Lung (tissue), 12 donors: ENCODE results near the gene NPC1. TPM values are rescaled to one million over a fixed set of nuclear protein-coding genes. Genes with fewer than 3 reads are reported as not detected.

Source experiments
- ATAC-seq: fragments of 200-7000 bp; cut with Tn5 transposase; one replicate; pipeline ENCODE4 v1.9.1; 2020; ENCODE audit warnings: moderate number of reproducible peaks; ENCODE audit not compliant: insufficient read depth, low FRiP score
- DNase-seq, 3 donors: peaks; one replicate each; pipeline ENCODE4 v3.0.0-alpha.2; 2013 to 2017
- H3K27ac ChIP-seq, 2 donors: one replicate each; pipeline ENCODE4 v1.5.1; 2013; ENCODE audit warnings: mild to moderate bottlenecking in 2 of 2, moderate library complexity in 2 of 2, control low read depth in 1 of 2, inconsistent platforms in 1 of 2, low read depth in 1 of 2, low read length in 1 of 2
- H3K27me3 ChIP-seq, 3 donors: one replicate each; pipeline ENCODE4 v1.5.1; 2013; ENCODE audit warnings: low read length in 2 of 3; ENCODE audit not compliant: control insufficient read depth in 3 of 3, insufficient read depth in 3 of 3
- H3K36me3 ChIP-seq, 4 donors: one replicate each; pipeline ENCODE4 v1.5.1; 2013; ENCODE audit warnings: low read length in 4 of 4, mild to moderate bottlenecking in 1 of 4, moderate library complexity in 1 of 4; ENCODE audit not compliant: control insufficient read depth in 4 of 4, insufficient read depth in 4 of 4
- H3K4me1 ChIP-seq, 5 donors: one replicate each; pipeline ENCODE4 v1.5.1; 2013; ENCODE audit warnings: low read length in 5 of 5, mild to moderate bottlenecking in 2 of 5, moderate library complexity in 1 of 5; ENCODE audit not compliant: control insufficient read depth in 5 of 5, insufficient read depth in 5 of 5
- H3K4me3 ChIP-seq: one replicate; pipeline ENCODE4 v1.5.1; 2013; ENCODE audit warnings: mild to moderate bottlenecking, control low read depth, moderate library complexity
- H3K9ac ChIP-seq, 2 donors: one replicate each; pipeline ENCODE4 v1.5.1; 2013; ENCODE audit warnings: low read length in 2 of 2, control low read depth in 1 of 2; ENCODE audit not compliant: insufficient read depth in 1 of 2
- H3K9me3 ChIP-seq, 4 donors: one replicate each; pipeline ENCODE4 v1.5.1; 2013; ENCODE audit warnings: low read length in 3 of 4, mild to moderate bottlenecking in 1 of 4, moderate library complexity in 1 of 4; ENCODE audit not compliant: control insufficient read depth in 4 of 4, insufficient read depth in 3 of 4
- WGBS, 2 donors: extraction: QIAGEN DNeasy Blood & Tissue Kit; methylation state at CpG; one replicate each; pipeline ENCODE4 v1.1.7; 2013; 5-methylcytosine and 5-hydroxymethylcytosine counted together
- polyA plus RNA-seq, 2 donors: library from polyadenylated mRNA; stranded (reverse); fragments of 200-250 nt; gene quantifications; one replicate each; pipeline ENCODE4 v1.2.1, GENCODE V29; 2013
- total RNA-seq, 2 donors: library from RNA; depleted of rRNA in 1 of 2; stranded (reverse); fragments of >200 nt in 1 of 2; gene quantifications; one replicate each; pipeline ENCODE4 v1.2.1, GENCODE V29; 2014 to 2021
- TF ChIP-seq, protein P1 (sequence below): IDR thresholded peaks from 2 replicates; pipeline ENCODE4 v1.5.1; 2012; ENCODE audit warnings: mild to moderate bottlenecking; ENCODE audit errors: control extremely low read depth, extremely low read depth
- donor health status: control.
- donor health status: control.
- donor health status: Bipolar disorder and iron deficiency.
- donor health status: healthy.
- donor health status: DM: yes; HTN: yes; CAD: no.

NPC1 gene
- total and polyA plus RNA-seq, 4 donors, result 47.7 to 143 (median 73.0) TPM

DNA sequence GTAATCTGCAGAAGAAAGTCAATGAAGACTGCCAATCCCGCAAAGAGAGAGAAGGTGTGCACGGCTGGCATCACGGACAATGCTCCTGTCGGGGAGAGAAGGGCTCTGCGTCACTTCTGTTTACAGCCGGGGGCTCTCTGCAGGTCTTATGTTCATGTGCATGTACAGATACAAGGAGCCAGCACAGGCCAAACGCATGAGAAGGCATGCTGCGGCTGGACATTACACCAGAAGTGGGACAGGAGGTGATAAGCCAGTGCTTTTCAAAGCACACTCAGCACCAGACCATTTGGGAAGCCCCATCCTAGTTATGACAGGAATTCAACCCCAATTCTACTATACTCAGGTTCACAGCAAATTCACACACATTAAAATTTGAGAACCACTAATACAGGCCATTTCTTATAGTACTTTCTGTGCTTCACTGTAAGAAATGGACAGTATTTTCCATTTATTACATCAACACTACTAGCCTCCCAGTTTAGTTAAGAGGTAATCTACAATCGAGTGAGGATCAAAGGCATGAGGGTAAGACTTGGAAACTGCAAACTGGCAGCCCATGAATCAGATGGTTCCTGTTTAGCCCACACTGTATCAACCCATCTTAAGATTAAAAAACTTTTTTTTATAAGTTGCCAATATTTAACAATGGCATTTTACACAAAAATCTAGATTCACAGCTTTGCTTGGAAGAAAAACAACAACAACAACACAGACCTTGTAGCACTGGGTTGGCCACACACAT, 44.8 kb downstream of the NPC1 start:
- Histone ChIP-seq H3K27ac (peak overlapping the region in 1 of 2 donors; percentile 17), H3K9me3 (no peaks in the 10 kb centered on the region), H3K36me3 (peaks cover 40 to 61% (median 58%) of the 10 kb centered on the region in 4 donors), H3K27me3 (no peaks in the 10 kb centered on the region), H3K4me1 (no peaks in the 10 kb centered on the region), H3K9ac (no peak overlapping the region), H3K4me3 (no peak overlapping the region)
- ATAC-seq, result no peak
- DNase-seq, result no peak
- TF ChIP-seq, protein P1, sequence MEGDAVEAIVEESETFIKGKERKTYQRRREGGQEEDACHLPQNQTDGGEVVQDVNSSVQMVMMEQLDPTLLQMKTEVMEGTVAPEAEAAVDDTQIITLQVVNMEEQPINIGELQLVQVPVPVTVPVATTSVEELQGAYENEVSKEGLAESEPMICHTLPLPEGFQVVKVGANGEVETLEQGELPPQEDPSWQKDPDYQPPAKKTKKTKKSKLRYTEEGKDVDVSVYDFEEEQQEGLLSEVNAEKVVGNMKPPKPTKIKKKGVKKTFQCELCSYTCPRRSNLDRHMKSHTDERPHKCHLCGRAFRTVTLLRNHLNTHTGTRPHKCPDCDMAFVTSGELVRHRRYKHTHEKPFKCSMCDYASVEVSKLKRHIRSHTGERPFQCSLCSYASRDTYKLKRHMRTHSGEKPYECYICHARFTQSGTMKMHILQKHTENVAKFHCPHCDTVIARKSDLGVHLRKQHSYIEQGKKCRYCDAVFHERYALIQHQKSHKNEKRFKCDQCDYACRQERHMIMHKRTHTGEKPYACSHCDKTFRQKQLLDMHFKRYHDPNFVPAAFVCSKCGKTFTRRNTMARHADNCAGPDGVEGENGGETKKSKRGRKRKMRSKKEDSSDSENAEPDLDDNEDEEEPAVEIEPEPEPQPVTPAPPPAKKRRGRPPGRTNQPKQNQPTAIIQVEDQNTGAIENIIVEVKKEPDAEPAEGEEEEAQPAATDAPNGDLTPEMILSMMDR, result no peak
- WGBS, 2 donors, result 84 to 89% methylated on average over 9 of the region's 9 CpGs

DNA sequence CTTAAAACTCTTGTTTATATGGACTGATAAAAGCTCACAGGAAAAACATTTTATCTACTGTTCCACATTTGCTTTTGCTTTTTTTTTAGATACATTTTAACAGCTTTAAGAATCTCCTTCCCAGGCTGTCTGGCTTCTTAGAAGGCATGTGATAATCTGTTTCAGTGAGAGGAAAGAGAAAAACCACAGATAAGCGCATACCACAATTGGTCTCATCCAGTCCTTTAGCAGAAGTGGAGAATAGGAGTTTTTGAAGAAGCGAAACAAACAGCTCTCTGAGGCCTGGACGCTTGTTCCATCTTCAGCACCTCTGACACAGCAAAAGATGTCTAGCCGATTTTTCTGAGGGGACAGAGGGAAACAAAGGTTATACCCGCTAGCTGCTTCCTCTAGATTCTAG, 45.4 kb downstream of the NPC1 start:
- TF ChIP-seq, protein P1, result no peak
- ATAC-seq (peak; percentile 14), DNase-seq (peak in 1 of 3 donors; percentile 9)
- peaks cover 42 to 63% (median 59%) of the 10 kb centered on the region in 4 donors for H3K36me3 ChIP-seq
- no peak overlapping the region for H3K9ac ChIP-seq
- H3K4me3 ChIP-seq, result no peak overlapping the region
- WGBS, 2 donors, result 42 to 67% methylated on average over 5 of the region's 5 CpGs
- no peaks in the 10 kb centered on the region for H3K9me3 ChIP-seq
- H3K27ac ChIP-seq, result no peak overlapping the region
- H3K27me3 ChIP-seq, result no peaks in the 10 kb centered on the region
- no peaks in the 10 kb centered on the region for H3K4me1 ChIP-seq

DNA sequence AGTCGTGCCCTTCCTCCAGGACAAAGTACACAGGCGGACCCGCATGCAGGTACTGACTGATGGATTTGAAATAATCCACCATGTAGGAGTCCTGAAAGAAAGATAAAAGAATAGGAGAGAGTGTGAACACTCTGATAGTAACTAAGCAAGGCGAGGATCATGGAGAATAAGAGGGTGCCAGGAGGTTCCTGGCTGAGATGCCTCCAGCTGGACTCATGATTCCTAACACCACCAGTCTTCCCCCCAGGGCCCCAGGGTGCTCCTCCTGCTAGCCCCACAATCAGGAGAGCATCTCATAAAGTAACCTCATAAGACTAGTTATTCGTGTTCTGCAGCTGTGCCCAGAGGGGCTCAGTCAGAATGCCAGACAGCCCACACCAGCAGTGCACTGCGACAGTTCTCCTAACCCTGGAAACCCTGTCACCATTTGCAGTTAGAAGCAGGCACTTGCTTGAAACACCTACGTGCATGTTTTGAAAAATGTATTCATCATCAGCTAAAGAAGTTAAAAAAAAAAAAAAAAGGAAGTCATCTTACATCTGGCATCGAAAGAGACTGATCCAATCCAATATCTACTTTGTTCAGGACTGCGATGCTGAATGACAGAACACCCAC, 46.3 kb downstream of the NPC1 start:
- DNase-seq (no peak), ATAC-seq (no peak)
- Histone ChIP-seq H3K27me3 (no peaks in the 10 kb centered on the region), H3K27ac (no peak overlapping the region), H3K9ac (no peak overlapping the region), H3K9me3 (no peaks in the 10 kb centered on the region), H3K36me3 (peaks cover 46 to 63% (median 60%) of the 10 kb centered on the region in 4 donors), H3K4me3 (no peak overlapping the region), H3K4me1 (no peaks in the 10 kb centered on the region)
- 71 to 83% methylated on average over 9 of the region's 9 CpGs for WGBS, 2 donors
- TF ChIP-seq, protein P1, result no peak
